GM12872 (cell line): ENCODE results near the gene ZNF761.

Experiments
- TF ChIP-seq, protein P1 (sequence below): IDR thresholded peaks from 3 replicates; pipeline ENCODE4 v1.5.1; 2011; ENCODE audit warnings: low read depth, mild to moderate bottlenecking, low read length, moderate library complexity; ENCODE audit not compliant: insufficient read depth

The ZNF761 gene

GRCh38 chr19:53462861-53463260, 31.1 kb downstream of the ZNF761 start:
- TF ChIP-seq, protein P1, sequence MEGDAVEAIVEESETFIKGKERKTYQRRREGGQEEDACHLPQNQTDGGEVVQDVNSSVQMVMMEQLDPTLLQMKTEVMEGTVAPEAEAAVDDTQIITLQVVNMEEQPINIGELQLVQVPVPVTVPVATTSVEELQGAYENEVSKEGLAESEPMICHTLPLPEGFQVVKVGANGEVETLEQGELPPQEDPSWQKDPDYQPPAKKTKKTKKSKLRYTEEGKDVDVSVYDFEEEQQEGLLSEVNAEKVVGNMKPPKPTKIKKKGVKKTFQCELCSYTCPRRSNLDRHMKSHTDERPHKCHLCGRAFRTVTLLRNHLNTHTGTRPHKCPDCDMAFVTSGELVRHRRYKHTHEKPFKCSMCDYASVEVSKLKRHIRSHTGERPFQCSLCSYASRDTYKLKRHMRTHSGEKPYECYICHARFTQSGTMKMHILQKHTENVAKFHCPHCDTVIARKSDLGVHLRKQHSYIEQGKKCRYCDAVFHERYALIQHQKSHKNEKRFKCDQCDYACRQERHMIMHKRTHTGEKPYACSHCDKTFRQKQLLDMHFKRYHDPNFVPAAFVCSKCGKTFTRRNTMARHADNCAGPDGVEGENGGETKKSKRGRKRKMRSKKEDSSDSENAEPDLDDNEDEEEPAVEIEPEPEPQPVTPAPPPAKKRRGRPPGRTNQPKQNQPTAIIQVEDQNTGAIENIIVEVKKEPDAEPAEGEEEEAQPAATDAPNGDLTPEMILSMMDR: no peak

- TF ChIP-seq, protein P1: no peak
Observed at GRCh38 chr19:53463263-53463662, 31.5 kb downstream of the ZNF761 start.

DNA sequence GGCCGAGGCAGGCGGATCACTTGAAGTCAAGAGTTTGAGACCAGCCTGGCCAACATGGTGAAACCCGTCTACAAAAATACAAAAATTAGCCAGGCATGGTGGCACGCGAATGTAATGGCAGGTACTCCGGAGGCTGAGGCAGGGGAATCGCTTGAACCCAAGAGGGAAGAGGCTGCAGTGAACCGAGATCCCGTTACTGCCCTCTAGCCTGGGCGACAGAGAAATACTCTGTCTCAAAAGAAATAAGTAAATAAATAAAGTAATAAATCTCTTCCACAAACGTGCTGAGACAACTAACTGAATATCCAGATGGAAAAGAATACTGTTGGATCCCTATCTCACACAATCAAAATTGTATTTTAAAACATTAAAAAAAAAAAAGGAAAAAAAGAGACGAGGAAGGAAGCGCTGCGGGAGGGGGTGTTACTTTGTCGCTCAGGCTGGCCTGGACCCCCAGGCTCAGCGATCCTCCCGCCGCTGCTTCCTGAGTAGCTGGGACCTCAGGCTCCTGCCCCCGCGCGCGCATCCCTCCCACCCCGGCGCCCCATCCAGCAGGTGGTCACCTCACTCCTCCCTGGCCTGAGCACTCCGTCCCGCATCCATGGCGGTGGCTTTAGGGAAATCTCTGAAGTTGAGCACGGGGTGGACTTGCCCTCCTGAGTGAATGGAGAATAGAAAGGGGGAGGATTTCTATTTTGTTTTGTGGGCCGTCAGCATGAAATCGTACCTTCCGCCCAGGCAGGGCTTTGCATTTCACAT, 35.1 kb downstream of the ZNF761 start:
- TF ChIP-seq, protein P1: no peak

GRCh38 chr19:53467485-53468262, 35.9 kb downstream of the ZNF761 start, which contains the start of gene ZNF813:
Gene ZNF813, plus strand, starts transcription at chr19:53467733. Its CDS starts 16,090 bp downstream, at chr19:53483823.
- TF ChIP-seq, protein P1: no peak

GRCh38 chr19:53471916-53472315, 40.1 kb downstream of the ZNF761 start:
- TF ChIP-seq, protein P1: no peak

DNA sequence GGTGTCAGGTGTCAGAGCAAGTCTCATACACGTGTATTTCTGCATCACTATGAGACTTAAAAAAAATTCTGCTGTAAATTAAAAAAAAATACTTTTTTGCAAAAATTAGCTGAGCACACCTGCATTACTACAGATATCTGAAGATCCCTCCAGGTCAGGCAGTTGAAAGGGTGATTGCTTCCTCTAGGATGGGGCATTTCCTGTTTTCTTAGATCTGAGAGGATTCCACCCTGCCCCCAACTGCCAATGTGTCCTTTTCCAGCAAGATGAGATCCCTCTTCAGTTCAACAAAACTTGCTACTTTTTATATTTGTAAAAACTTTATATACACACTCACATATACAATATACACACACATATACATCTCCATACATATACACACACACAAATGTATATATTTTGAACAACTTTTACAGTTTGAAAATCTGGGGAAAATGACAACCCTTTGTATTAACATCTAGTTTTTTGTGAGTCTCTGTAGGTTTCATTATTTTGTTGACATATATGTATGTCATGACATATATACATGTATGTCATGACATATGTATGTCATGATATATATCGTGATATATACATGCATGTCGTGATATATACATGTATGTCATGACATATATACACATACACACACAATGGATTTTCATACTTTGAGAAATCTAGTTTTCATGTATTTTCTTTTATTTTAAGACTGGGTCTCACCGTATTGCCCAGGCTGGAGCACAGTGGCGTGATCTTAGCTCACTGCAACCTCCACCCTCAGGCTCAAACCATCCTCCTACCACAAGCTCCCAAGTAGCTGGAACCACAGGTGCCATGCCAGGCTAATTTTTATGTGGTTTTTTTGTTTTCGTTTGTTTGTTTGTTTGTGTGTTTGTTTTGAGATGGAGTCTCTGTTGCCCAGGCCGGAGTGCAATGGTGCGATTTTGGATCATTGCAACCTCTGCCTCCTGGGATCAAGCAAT, 53.5 kb downstream of the ZNF761 start:
- TF ChIP-seq, protein P1: no peak
